Tibial artery (tissue), 4 donors: Measurements from ENCODE around the gene ELF1.

Experiments used
- DNase-seq, 2 donors: peaks; one replicate each; pipeline ENCODE4 v3.0.0-alpha.2; 2019
- H3K27ac ChIP-seq, 2 donors: fragments of 200-600 bp; sonication (generic) in 1 of 2; 1 replicate in 1 of 2; 2 replicates in 1 of 2; pipeline ENCODE4 v1.5.1; 2018 to 2019; ENCODE audit warnings: mild to moderate bottlenecking in 1 of 2
- H3K27me3 ChIP-seq, 2 donors: fragments of 200-600 bp; sonication (generic) in 1 of 2; one replicate each; pipeline versions ENCODE4 v1.5.1 to v1.6.0; 2016 to 2019
- H3K36me3 ChIP-seq, 3 donors: fragments of 200-600 bp; sonication (generic) in 2 of 3; one replicate each; pipeline ENCODE4 v1.5.1; 2016 to 2019; ENCODE audit warnings: mild to moderate bottlenecking in 2 of 3
- H3K4me1 ChIP-seq, 4 donors: fragments of 200-600 bp; sonication (generic) in 2 of 4; 1 replicate in 3 of 4; 2 replicates in 1 of 4; pipeline ENCODE4 v1.5.1; 2016 to 2019
- H3K4me3 ChIP-seq, 2 donors: fragments of 200-600 bp; sonication (generic) in 1 of 2; 1 replicate in 1 of 2; 2 replicates in 1 of 2; pipeline ENCODE4 v1.5.1; 2018 to 2019; ENCODE audit warnings: mild to moderate bottlenecking in 2 of 2
- H3K9me3 ChIP-seq, 3 donors: fragments of 200-600 bp; sonication (generic) in 1 of 3; one replicate each; pipeline ENCODE4 v1.5.1; 2016 to 2019
- intact Hi-C: fragments of 100-400 bp; cut with DNase I; formaldehyde crosslinking; loops from one replicate; pipeline ENCODE4 v1.15.0; 2023; ENCODE audit warnings: low total_unique reads
- TF ChIP-seq, protein P1 (sequence below), 2 experiments: fragments of 200-600 bp in 1 of 2; fragments of 450-650 bp in 1 of 2; IDR thresholded peaks; one replicate each; pipeline ENCODE4 v1.5.1; 2017 to 2019; ENCODE audit warnings: antibody characterized with exemption in 2 of 2, mild to moderate bottlenecking in 1 of 2, moderate library complexity in 1 of 2

Gene ELF1

DNA sequence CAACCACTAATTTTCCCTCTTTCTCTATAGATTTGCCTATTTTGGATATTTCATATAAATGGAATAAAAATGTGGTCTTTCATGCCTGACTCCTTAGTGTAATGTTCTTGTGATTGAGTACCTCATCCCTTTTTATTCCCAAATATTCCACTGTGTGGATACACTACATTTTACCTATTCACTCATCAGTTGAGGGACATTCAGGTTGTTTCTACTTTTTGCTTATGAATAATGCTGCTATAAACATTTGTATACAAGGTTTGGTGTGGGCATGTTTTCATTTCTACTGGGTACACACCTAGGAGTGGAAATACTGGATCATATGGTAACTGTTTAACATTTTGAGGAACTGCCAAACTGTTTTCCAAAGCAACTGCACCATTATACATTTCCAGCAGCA, 37.1 kb upstream of the ELF1 start:
- H3K4me3 ChIP-seq: no peak overlapping the region
- TF ChIP-seq, protein P1, sequence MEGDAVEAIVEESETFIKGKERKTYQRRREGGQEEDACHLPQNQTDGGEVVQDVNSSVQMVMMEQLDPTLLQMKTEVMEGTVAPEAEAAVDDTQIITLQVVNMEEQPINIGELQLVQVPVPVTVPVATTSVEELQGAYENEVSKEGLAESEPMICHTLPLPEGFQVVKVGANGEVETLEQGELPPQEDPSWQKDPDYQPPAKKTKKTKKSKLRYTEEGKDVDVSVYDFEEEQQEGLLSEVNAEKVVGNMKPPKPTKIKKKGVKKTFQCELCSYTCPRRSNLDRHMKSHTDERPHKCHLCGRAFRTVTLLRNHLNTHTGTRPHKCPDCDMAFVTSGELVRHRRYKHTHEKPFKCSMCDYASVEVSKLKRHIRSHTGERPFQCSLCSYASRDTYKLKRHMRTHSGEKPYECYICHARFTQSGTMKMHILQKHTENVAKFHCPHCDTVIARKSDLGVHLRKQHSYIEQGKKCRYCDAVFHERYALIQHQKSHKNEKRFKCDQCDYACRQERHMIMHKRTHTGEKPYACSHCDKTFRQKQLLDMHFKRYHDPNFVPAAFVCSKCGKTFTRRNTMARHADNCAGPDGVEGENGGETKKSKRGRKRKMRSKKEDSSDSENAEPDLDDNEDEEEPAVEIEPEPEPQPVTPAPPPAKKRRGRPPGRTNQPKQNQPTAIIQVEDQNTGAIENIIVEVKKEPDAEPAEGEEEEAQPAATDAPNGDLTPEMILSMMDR (IDR thresholded peaks at IDR 0.05): no peak

DNA sequence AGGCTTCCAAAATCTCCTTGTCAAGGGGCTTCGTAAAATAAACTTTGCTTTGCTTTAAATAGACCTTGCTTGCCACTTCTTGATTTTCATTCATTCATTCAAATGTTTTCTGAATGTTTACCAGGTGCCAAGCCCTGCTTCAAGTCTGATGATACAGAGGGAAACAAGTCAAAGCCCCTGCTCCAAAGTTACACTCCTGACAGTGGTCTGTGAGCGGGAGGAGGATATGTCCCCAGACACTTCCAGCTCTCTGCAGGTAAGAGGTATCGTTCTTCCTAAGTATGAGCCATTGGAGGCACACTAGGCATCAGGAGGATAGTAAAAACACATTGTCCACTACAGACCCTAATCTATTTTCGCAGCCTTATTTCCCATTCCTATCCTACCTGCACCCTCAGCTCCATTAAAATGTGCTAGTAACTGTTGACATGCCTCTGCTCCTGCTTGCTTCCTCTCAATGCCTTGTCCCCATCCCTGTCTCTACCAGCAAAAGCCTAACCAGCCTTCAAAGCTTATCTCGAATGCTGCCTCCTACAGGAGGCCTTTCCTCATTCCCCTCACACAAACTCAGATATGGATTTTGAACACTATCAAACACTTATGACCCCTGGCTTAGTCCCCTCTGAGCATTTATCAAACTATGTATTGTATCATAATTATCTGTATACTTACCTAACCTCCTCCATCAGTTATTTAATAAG, 36.0 kb upstream of the ELF1 start:
- TF ChIP-seq, protein P1 (IDR thresholded peaks at IDR 0.05): no peak
- H3K4me1 ChIP-seq: peaks cover 0 to 87% (median 40%) of the 10 kb centered on the region in 4 donors
- H3K27me3 ChIP-seq: no peaks in the 10 kb centered on the region
- H3K9me3 ChIP-seq: no peaks in the 10 kb centered on the region
- intact Hi-C loops: loop anchor here (5.0 to 10.0 kb wide), 2 partner anchors 77 to 280 kb away; partner anchors contain the start of genes KBTBD6 and MRPS31
- H3K4me3 ChIP-seq: no peak overlapping the region
- no peak for DNase-seq
- no peaks in the 10 kb centered on the region for H3K36me3 ChIP-seq
- H3K27ac ChIP-seq: peak overlapping the region; percentile 39 to 59

More for the DNA sequence above, 37.1 kb upstream of the ELF1 start:
- Histone ChIP-seq H3K27ac (peak overlapping the region in 1 of 2 donors; percentile 7), H3K27me3 (no peaks in the 10 kb centered on the region), H3K36me3 (no peaks in the 10 kb centered on the region), H3K4me1 (peaks cover 0 to 76% (median 36%) of the 10 kb centered on the region in 4 donors), H3K9me3 (no peaks in the 10 kb centered on the region)
- no peak for DNase-seq
- intact Hi-C loops: loop anchor here (10.0 kb wide), 1 partner anchor 281 kb away; the partner anchor contains the start of gene MRPS31

DNA sequence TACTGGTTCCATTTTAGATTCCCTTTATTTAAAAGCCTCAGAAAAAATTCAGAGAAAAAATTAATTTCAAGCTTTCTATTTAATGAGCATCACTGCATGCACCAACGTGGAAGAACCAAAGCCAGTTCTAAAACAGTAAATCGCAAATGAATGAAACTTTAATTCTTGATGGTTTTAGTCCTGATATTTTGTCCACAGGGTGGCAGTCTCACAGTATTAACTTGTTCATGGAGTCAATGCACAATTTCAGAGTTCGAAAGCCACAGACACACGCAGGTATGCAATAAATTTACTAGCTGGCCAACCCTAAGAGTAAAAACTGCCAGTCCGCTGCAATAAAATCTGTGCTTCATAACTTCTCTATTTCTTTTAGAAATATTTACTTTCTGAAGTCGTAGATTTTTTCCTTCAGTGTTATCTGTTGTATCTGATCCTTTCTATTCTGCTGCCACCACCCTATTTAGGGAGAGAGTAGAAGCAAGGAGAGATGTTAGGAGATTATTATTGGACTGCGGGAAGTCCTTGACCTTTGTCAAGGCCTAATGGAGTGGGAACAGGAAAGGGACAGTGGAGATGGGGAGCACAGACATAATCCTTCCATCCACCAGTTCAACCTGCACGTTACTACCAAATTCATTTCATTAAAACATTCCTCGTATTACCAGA, 35.2 kb upstream of the ELF1 start:
- Histone ChIP-seq H3K27ac (peak overlapping the region; percentile 59 to 73), H3K9me3 (no peaks in the 10 kb centered on the region), H3K4me3 (no peak overlapping the region), H3K4me1 (peaks cover 0 to 93% (median 40%) of the 10 kb centered on the region in 4 donors), H3K36me3 (no peaks in the 10 kb centered on the region), H3K27me3 (no peaks in the 10 kb centered on the region)
- TF ChIP-seq, protein P1 (IDR thresholded peaks at IDR 0.05): peak; percentile 36 to 47
- intact Hi-C loops: loop anchor here (5.0 to 10.0 kb wide), 2 partner anchors 78 to 280 kb away; partner anchors contain the start of genes KBTBD6 and MRPS31
- no peak for DNase-seq

DNA sequence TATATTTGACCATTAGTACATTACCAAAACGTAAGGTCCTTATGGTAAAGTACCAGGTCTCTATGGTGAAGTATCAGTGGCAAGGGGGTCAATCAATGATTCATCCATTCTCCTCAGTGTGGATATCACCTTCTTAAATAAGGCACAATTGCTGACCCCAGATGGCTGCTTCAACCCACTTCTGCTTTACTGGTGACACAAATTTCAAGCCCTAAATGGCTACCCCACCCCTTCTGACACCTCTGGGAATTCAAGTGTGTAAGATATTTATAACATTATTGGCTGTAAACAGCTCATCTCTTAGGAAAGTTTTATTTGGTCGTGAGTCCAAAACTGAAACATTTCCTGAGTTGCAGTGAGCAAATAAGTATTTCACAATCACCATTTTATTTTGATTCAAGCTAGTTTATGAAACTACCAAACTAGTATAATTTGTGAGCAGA, 34.3 kb upstream of the ELF1 start:
- Histone ChIP-seq H3K36me3 (no peaks in the 10 kb centered on the region), H3K4me3 (no peak overlapping the region), H3K9me3 (no peaks in the 10 kb centered on the region), H3K27me3 (no peaks in the 10 kb centered on the region), H3K4me1 (peaks cover 0 to 95% (median 34%) of the 10 kb centered on the region in 4 donors), H3K27ac (peak overlapping the region; percentile 59 to 73)
- DNase-seq: peak in 1 of 2 donors; percentile 66
- intact Hi-C loops: loop anchor here (5.0 to 10.0 kb wide), 2 partner anchors 79 to 279 kb away; partner anchors contain the start of genes KBTBD6 and MRPS31
- TF ChIP-seq, protein P1 (IDR thresholded peaks at IDR 0.05): no peak

DNA sequence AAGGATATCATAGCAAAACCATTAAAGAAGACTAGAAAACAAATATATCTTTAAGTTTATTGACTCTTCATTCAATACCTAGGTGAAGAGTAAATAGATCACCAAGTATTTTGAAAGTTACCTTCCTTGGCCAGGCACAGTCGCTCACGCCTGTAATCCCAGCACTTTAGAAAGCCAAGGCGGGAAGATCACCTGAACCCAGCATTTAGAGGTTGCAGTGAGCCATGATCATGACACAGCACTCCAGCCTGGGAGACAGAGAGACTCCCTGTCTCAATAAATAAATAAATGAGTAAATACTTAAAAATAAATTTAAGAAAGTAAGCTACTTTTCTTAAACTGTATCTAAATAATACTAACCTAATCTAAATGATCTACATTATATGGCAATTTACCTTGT, 33.3 kb upstream of the ELF1 start:
- intact Hi-C loops: loop anchor here (5.0 to 10.0 kb wide), 2 partner anchors 80 to 278 kb away; partner anchors contain the start of genes KBTBD6 and MRPS31
- Histone ChIP-seq H3K4me1 (peaks cover 0 to 85% (median 29%) of the 10 kb centered on the region in 4 donors), H3K36me3 (peaks cover 0 to 6% (median 0%) of the 10 kb centered on the region in 3 donors), H3K4me3 (no peak overlapping the region), H3K27me3 (no peaks in the 10 kb centered on the region), H3K9me3 (no peaks in the 10 kb centered on the region), H3K27ac (peak overlapping the region; percentile 59 to 73)
- TF ChIP-seq, protein P1 (IDR thresholded peaks at IDR 0.05): no peak
- DNase-seq: no peak
